Smooth muscle cell (in vitro differentiated cells): Measurements from ENCODE around the gene SKA2. TPM values are rescaled to one million over a fixed set of nuclear protein-coding genes. Genes with fewer than 3 reads are reported as not detected.

ENCODE experiments used
- DNase-seq: peaks from one replicate; lab custom pipeline; 2025; ENCODE audit not compliant: unreplicated experiment; lab: John Stamatoyannopoulos, UW
- H2AFZ ChIP-seq: fragments of 200-600 bp; sonication (generic); 2 replicates; pipeline ENCODE4 v1.6.0; 2016; ENCODE audit warnings: antibody characterized with exemption, low read depth, mild to moderate bottlenecking
- H3F3A ChIP-seq: fragments of 200-600 bp; sonication (generic); 2 replicates; pipeline ENCODE4 v1.6.0; 2017; ENCODE audit warnings: antibody characterized with exemption, low read depth
- H3K27ac ChIP-seq: fragments of 200-600 bp; sonication (generic); 2 replicates; pipeline ENCODE4 v1.5.1; 2016; ENCODE audit warnings: low read depth, mild to moderate bottlenecking
- H3K27me3 ChIP-seq: fragments of 200-600 bp; sonication (generic); 2 replicates; pipeline ENCODE4 v1.6.1; 2016; ENCODE audit warnings: low read depth, mild to moderate bottlenecking
- H3K36me3 ChIP-seq: fragments of 200-600 bp; sonication (generic); 2 replicates; pipeline ENCODE4 v1.5.1; 2016; ENCODE audit warnings: low read depth
- H3K4me1 ChIP-seq: fragments of 200-600 bp; sonication (generic); 2 replicates; pipeline ENCODE4 v1.5.1; 2016; ENCODE audit warnings: low read depth
- H3K4me2 ChIP-seq: fragments of 200-600 bp; sonication (generic); 2 replicates; pipeline ENCODE4 v1.6.0; 2016; ENCODE audit warnings: mild to moderate bottlenecking
- H3K4me3 ChIP-seq: fragments of 200-600 bp; sonication (generic); 2 replicates; pipeline ENCODE4 v1.5.1; 2016; ENCODE audit warnings: mild to moderate bottlenecking
- H3K79me2 ChIP-seq: fragments of 200-600 bp; sonication (generic); 2 replicates; pipeline ENCODE4 v1.6.0; 2016; ENCODE audit warnings: low read depth, mild to moderate bottlenecking
- H3K9ac ChIP-seq: fragments of 200-600 bp; sonication (generic); 2 replicates; pipeline ENCODE4 v1.6.0; 2016; ENCODE audit warnings: low read depth
- H3K9me3 ChIP-seq: fragments of 200-600 bp; sonication (generic); replicated peaks from 2 replicates; pipeline ENCODE4 v1.5.1; 2016; ENCODE audit warnings: low read depth
- H4K20me1 ChIP-seq: fragments of 200-600 bp; sonication (generic); 2 replicates; pipeline ENCODE4 v1.6.0; 2016; ENCODE audit warnings: low read depth
- WGBS: methylation state at CpG from one replicate; pipeline ENCODE4 v1.1.7; 2016; ENCODE audit warnings: low lambda C conversion rate; 5-methylcytosine and 5-hydroxymethylcytosine counted together
- polyA plus RNA-seq: library from polyadenylated mRNA; unstranded; fragments of >200 nt; fragmentation: Nextera tagmentation; extraction: Ambion mirVana; gene quantifications from 2 replicates; pipeline ENCODE4 v1.2.1, GENCODE V29; 2016
- total RNA-seq: library from RNA; depleted of rRNA; stranded (reverse); fragments of >200 nt; gene quantifications from 2 replicates; pipeline ENCODE4 v1.2.3, GENCODE V29; 2014
- TF ChIP-seq, protein P1 (sequence below): fragments of 200-600 bp; sonication (generic); IDR thresholded peaks from 2 replicates; pipeline ENCODE4 v1.5.1; 2017; ENCODE audit warnings: borderline replicate concordance, mild to moderate bottlenecking, antibody characterized with exemption; ENCODE audit not compliant: insufficient read depth, poor library complexity, severe bottlenecking

SKA2 gene
- total and polyA plus RNA-seq, 2 experiments from 2014 or later: 47.5 to 77.8 TPM

- H3K36me3 ChIP-seq: peaks cover 11% of the 10 kb centered on the region
- no peak overlapping the region for H2AFZ ChIP-seq
- no peaks in the 10 kb centered on the region for H4K20me1 ChIP-seq
- no peaks in the 10 kb centered on the region for H3K27me3 ChIP-seq
- no peaks in the 10 kb centered on the region for H3F3A ChIP-seq
- H3K4me3 ChIP-seq: no peak overlapping the region
- 95% methylated on average over 4 of the region's 4 CpGs for WGBS
- H3K9ac ChIP-seq: no peak overlapping the region
- TF ChIP-seq, protein P1, sequence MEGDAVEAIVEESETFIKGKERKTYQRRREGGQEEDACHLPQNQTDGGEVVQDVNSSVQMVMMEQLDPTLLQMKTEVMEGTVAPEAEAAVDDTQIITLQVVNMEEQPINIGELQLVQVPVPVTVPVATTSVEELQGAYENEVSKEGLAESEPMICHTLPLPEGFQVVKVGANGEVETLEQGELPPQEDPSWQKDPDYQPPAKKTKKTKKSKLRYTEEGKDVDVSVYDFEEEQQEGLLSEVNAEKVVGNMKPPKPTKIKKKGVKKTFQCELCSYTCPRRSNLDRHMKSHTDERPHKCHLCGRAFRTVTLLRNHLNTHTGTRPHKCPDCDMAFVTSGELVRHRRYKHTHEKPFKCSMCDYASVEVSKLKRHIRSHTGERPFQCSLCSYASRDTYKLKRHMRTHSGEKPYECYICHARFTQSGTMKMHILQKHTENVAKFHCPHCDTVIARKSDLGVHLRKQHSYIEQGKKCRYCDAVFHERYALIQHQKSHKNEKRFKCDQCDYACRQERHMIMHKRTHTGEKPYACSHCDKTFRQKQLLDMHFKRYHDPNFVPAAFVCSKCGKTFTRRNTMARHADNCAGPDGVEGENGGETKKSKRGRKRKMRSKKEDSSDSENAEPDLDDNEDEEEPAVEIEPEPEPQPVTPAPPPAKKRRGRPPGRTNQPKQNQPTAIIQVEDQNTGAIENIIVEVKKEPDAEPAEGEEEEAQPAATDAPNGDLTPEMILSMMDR: no peak
- H3K4me1 ChIP-seq: no peaks in the 10 kb centered on the region
- H3K27ac ChIP-seq: no peak overlapping the region
- DNase-seq: no peak
- no peaks in the 10 kb centered on the region for H3K9me3 ChIP-seq
- no peaks in the 10 kb centered on the region for H3K79me2 ChIP-seq
- H3K4me2 ChIP-seq: no peak overlapping the region
These were observed 70.8 kb downstream of the SKA2 start for GRCh38 chr17:59084154-59084553.

DNA sequence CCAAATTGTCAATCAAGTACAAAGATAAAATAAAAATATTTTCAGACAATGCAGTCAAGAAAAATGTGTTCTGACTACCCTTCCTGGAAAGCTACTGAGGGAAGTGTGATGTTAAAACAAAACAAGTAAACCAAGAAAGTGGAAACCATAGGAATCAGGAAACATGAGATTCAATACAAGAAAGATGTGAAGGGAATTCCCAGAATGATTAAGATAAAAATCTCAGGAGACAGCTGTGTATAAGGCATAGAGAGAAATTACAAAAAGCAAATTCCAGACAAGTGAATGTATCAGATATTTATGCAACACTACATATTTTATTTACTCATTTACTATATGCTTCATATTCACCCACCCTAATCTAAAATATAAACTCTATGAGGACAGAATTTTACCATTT, 80.5 kb downstream of the SKA2 start:
- Histone ChIP-seq H3K79me2 (no peaks in the 10 kb centered on the region), H3K4me2 (no peak overlapping the region), H3K27me3 (no peaks in the 10 kb centered on the region), H3K4me3 (no peak overlapping the region), H3K9ac (no peak overlapping the region), H3K4me1 (no peaks in the 10 kb centered on the region), H3K9me3 (no peaks in the 10 kb centered on the region), H3K36me3 (peaks cover 18% of the 10 kb centered on the region), H3F3A (no peaks in the 10 kb centered on the region), H4K20me1 (no peaks in the 10 kb centered on the region), H2AFZ (no peak overlapping the region), H3K27ac (no peak overlapping the region)
- TF ChIP-seq, protein P1: no peak
- DNase-seq: no peak

DNA sequence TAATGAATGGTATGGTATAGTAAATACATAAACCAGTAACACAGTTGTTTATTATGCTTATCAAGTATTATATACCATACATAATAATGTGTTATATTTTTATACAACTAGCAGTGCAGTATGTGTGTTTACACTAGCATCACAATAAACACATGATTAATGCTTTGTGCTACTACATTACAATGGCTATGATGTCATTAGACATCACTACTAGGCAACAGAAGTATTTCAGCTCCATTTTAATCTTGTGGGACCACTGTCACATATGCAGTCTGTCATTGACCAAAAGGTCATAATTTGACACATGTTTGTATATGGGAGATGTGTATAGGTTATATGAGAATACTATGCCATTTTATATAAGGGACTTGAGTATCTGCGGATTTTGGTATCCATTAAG, 81.0 kb downstream of the SKA2 start:
- Histone ChIP-seq H3K4me2 (no peak overlapping the region), H3K4me3 (no peak overlapping the region), H2AFZ (no peak overlapping the region), H3F3A (no peaks in the 10 kb centered on the region), H3K4me1 (no peaks in the 10 kb centered on the region), H3K79me2 (no peaks in the 10 kb centered on the region), H3K27me3 (no peaks in the 10 kb centered on the region), H3K36me3 (peaks cover 16% of the 10 kb centered on the region), H3K9ac (no peak overlapping the region), H3K9me3 (no peaks in the 10 kb centered on the region), H3K27ac (no peak overlapping the region), H4K20me1 (no peaks in the 10 kb centered on the region)
- DNase-seq: no peak
- WGBS: 97% methylated on average over 1 of the region's 1 CpG
- TF ChIP-seq, protein P1: no peak

- Histone ChIP-seq H3K36me3 (peaks cover 13% of the 10 kb centered on the region), H2AFZ (no peak overlapping the region), H4K20me1 (no peaks in the 10 kb centered on the region), H3K9ac (no peak overlapping the region), H3K4me3 (no peak overlapping the region), H3K79me2 (no peaks in the 10 kb centered on the region), H3K27me3 (no peaks in the 10 kb centered on the region), H3F3A (no peaks in the 10 kb centered on the region), H3K4me1 (no peaks in the 10 kb centered on the region), H3K9me3 (no peaks in the 10 kb centered on the region), H3K27ac (no peak overlapping the region), H3K4me2 (no peak overlapping the region)
- no peak for DNase-seq
- TF ChIP-seq, protein P1: no peak
- 100% methylated on average over 1 of the region's 1 CpG for WGBS
These were observed 85.1 kb downstream of the SKA2 start for GRCh38 chr17:59069856-59070255.
